D721Med (cell line): Measurements from ENCODE around the gene PTPRM.

Experiments
- DNase-seq: peaks from one replicate; pipeline ENCODE4 v3.0.0; 2011; ENCODE audit warnings: low spot score; ENCODE audit not compliant: insufficient read length
- FAIRE-seq: peaks from 2 replicates; lab custom pipeline; 2011; peaks lifted over from hg19 to GRCh38; lab: Jason Lieb, UNC
- CTCF ChIP-seq: IDR thresholded peaks from 2 replicates; pipeline ENCODE4 v1.5.1; 2012; ENCODE audit warnings: mild to moderate bottlenecking, control low read depth; ENCODE audit not compliant: insufficient read depth; ENCODE audit errors: missing control alignments

The PTPRM gene

GRCh38 chr18:7722955-7723354 lies 155.8 kb downstream of the PTPRM start:
- no peak for TF ChIP-seq CTCF
- no peak for FAIRE-seq
- DNase-seq = no peak

GRCh38 chr18:7723558-7723957 lies 156.4 kb downstream of the PTPRM start:
- FAIRE-seq (no peak), DNase-seq (no peak)
- no peak for TF ChIP-seq CTCF

GRCh38 chr18:7725473-7725872 lies 158.4 kb downstream of the PTPRM start:
- TF ChIP-seq CTCF = no peak
- FAIRE-seq (no peak), DNase-seq (no peak)

GRCh38 chr18:7725897-7726296 lies 158.8 kb downstream of the PTPRM start:
- no peak for DNase-seq
- no peak for FAIRE-seq

GRCh38 chr18:7726522-7726921 lies 159.4 kb downstream of the PTPRM start:
- TF ChIP-seq CTCF = no peak
- FAIRE-seq = peak; percentile 80
- no peak for DNase-seq

More at GRCh38 chr18:7725897-7726296, 158.8 kb downstream of the PTPRM start:
- no peak for TF ChIP-seq CTCF

GRCh38 chr18:7727361-7728076 lies 160.4 kb downstream of the PTPRM start:
- TF ChIP-seq CTCF = no peak
- DNase-seq (no peak), FAIRE-seq (no peak)

- no peak for DNase-seq
- no peak for FAIRE-seq
- TF ChIP-seq CTCF = no peak
These were observed 161.2 kb downstream of the PTPRM start for GRCh38 chr18:7728297-7728696.
